T-cell (primary cell): Measurements from ENCODE around the gene TSR2. TPM values are rescaled to one million over a fixed set of nuclear protein-coding genes. Genes with fewer than 3 reads are reported as not detected.

ENCODE experiments used
- ATAC-seq, 4 experiments: fragments of 200-7000 bp in 3 of 4; fragments of 150-1000 bp in 1 of 4; cut with Tn5 transposase; replicated peaks in 1 of 4; 1 replicate in 3 of 4; 2 replicates in 1 of 4; pipeline ENCODE4 v1.10.0; 2021; ENCODE audit warnings: moderate library complexity in 3 of 4, mild to moderate bottlenecking in 2 of 4, moderate number of reproducible peaks in 1 of 4
- CTCF ChIA-PET, 2 donors: fragments of 300-600 bp; sonication (Branson Sonifier 250); formaldehyde crosslinking; loops; one replicate each; lab custom pipeline; 2022; ENCODE audit warnings: antibody characterized with exemption in 2 of 2; lab: Charles Lee
- POLR2A ChIA-PET, 2 donors: fragments of 300-600 bp; sonication (Branson Sonifier 250); formaldehyde crosslinking; loops; one replicate each; lab custom pipeline; 2022; ENCODE audit warnings: antibody characterized with exemption in 2 of 2; lab: Charles Lee
- DNase-seq, 35 experiments: peaks; one replicate each; pipeline versions ENCODE4 v3.0.0 to v3.0.0-alpha.2; 2013 to 2023
- H3K27ac ChIP-seq: one replicate; pipeline ENCODE4 v1.5.1; 2013; ENCODE audit warnings: low read length
- H3K27me3 ChIP-seq, 2 experiments: replicated peaks in 1 of 2; 1 replicate in 1 of 2; 2 replicates in 1 of 2; pipeline versions ENCODE4 v1.6.1 to v1.7.0; 2013; ENCODE audit warnings: low read length in 1 of 2, mixed read lengths in 1 of 2; ENCODE audit not compliant: control insufficient read depth in 2 of 2, insufficient read depth in 2 of 2; ENCODE audit errors: extremely low read depth in 1 of 2
- H3K36me3 ChIP-seq, 2 donors: 1 replicate in 1 of 2; 2 replicates in 1 of 2; pipeline versions ENCODE4 v1.6.1 to v1.7.0; 2013; ENCODE audit warnings: low read length in 1 of 2; ENCODE audit not compliant: control insufficient read depth in 2 of 2, insufficient read depth in 1 of 2; ENCODE audit errors: extremely low read depth in 1 of 2
- H3K4me1 ChIP-seq, 2 experiments: 1 replicate in 1 of 2; 2 replicates in 1 of 2; pipeline versions ENCODE4 v1.6.1 to v1.7.0; 2013; ENCODE audit warnings: low read length in 2 of 2, mixed read lengths in 1 of 2; ENCODE audit not compliant: insufficient read depth in 2 of 2, control insufficient read depth in 1 of 2; ENCODE audit errors: extremely low read depth in 1 of 2
- H3K4me3 ChIP-seq, 2 donors: 1 replicate in 1 of 2; 2 replicates in 1 of 2; pipeline versions ENCODE4 v1.5.1 to v1.7.0; 2013; ENCODE audit warnings: mild to moderate bottlenecking in 2 of 2, low read length in 1 of 2, moderate library complexity in 1 of 2; ENCODE audit not compliant: control insufficient read depth in 1 of 2; ENCODE audit errors: extremely low read depth in 1 of 2
- H3K9me3 ChIP-seq: 2 replicates; pipeline ENCODE4 v1.7.0; 2013
- H3K27ac Mint-ChIP-seq, 2 donors: one replicate each; pipeline ENCODE4 v1.8.0; 2020 to 2021; ENCODE audit warnings: mild to moderate bottlenecking in 2 of 2, mixed read lengths in 2 of 2
- H3K27me3 Mint-ChIP-seq, 2 donors: one replicate each; pipeline ENCODE4 v1.8.0; 2021 to 2022; ENCODE audit warnings: mixed read lengths in 2 of 2
- H3K36me3 Mint-ChIP-seq: one replicate; pipeline ENCODE4 v1.8.0; 2021; ENCODE audit warnings: mixed read lengths
- H3K4me1 Mint-ChIP-seq, 3 donors: one replicate each; pipeline ENCODE4 v1.8.0; 2020 to 2022; ENCODE audit warnings: mixed read lengths in 3 of 3, mild to moderate bottlenecking in 1 of 3
- H3K4me3 Mint-ChIP-seq, 3 donors: one replicate each; pipeline ENCODE4 v1.8.0; 2020 to 2022; ENCODE audit warnings: mild to moderate bottlenecking in 3 of 3, mixed read lengths in 3 of 3, moderate library complexity in 3 of 3
- H3K9me3 Mint-ChIP-seq, 3 donors: one replicate each; pipeline ENCODE4 v1.8.0; 2020 to 2022; ENCODE audit warnings: mixed read lengths in 3 of 3
- WGBS: methylation state at CpG from one replicate; pipeline ENCODE4 v1.1.5; 2013; ENCODE audit warnings: missing lambda C conversion rate; ENCODE audit not compliant: insufficient coverage; 5-methylcytosine and 5-hydroxymethylcytosine counted together
- total RNA-seq, 35 experiments: library from RNA in 6 of 35; stranded (reverse) in 6 of 35; fragments of 120-200 nt in 1 of 35; gene quantifications; one replicate each; pipeline versions ENCODE4 v1.2.1 to v1.2.4 and lab custom pipeline; 2013 to 2026

Gene TSR2
- total RNA-seq (10 to 100 TPM; 39.5 to 42.3 (median 39.7) TPM), total RNA-seq (lab: John Stamatoyannopoulos, UW) (45.2 to 82.3 (median 64.8) reads per million in 29 experiments)
- total RNA-seq (2013): 28.6 TPM

GRCh38 chrX:54439960-54440871 is at the start of gene TSR2:
Gene TSR2, plus strand, starts transcription at chrX:54440404. Its CDS starts 18 bp downstream, at chrX:54440422.
- Mint-ChIP-seq H3K27ac (peak within 1 kb of the TSS; percentile 82 to 84), H3K4me1 (peaks cover 23 to 37% (median 23%) of the 10 kb centered on the region in 3 donors), H3K27me3 (peaks cover 0 to 5% of the 10 kb centered on the region in 2 donors), H3K9me3 (no peaks in the 10 kb centered on the region), H3K36me3 (peaks cover 10% of the 10 kb centered on the region), H3K4me3 (peak within 1 kb of the TSS; percentile 90 to 97 (median 93))
- no peaks in the 10 kb centered on the region for H3K27me3 ChIP-seq
- POLR2A ChIA-PET: interaction anchor here in 1 of 2 donors (0.6 kb wide), 1 partner anchor 81 kb away, joined by 3 read pairs; no protein-coding TSS in a partner anchor
- H3K4me1 ChIP-seq: peaks cover 7 to 15% of the 10 kb centered on the region in 2 experiments
- no peaks in the 10 kb centered on the region for H3K9me3 ChIP-seq
- ATAC-seq (peak; percentile 97 to 99 (median 98)), DNase-seq (peak; percentile 43 to 85 (median 72))
- WGBS: 0% methylated on average over 13 of the region's 40 CpGs
- CTCF ChIA-PET: no interaction called here
- H3K27ac ChIP-seq: peak within 1 kb of the TSS; percentile 56
- peak within 1 kb of the TSS; percentile 84 to 93 for H3K4me3 ChIP-seq
- H3K36me3 ChIP-seq: peaks cover 0 to 9% of the 10 kb centered on the region in 2 donors

- H3K4me1 Mint-ChIP-seq: no peaks in the 10 kb centered on the region
- H3K27me3 ChIP-seq: no peaks in the 10 kb centered on the region
- ATAC-seq (no peak), DNase-seq (no peak)
- H3K27ac Mint-ChIP-seq: no peak overlapping the region
- no CpG with 5 or more reads among the region's 1 CpG for WGBS
- no peak overlapping the region for H3K4me3 ChIP-seq
- no peak overlapping the region for H3K27ac ChIP-seq
- ChIA-PET CTCF (interaction anchor here in 1 of 2 donors (0.7 kb wide), 1 partner anchor 390 kb away, joined by 5 read pairs; no protein-coding TSS in a partner anchor), POLR2A (no interaction called here)
- H3K27me3 Mint-ChIP-seq: peaks cover 3 to 10% of the 10 kb centered on the region in 2 donors
- no peaks in the 10 kb centered on the region for H3K9me3 ChIP-seq
- H3K36me3 Mint-ChIP-seq: no peaks in the 10 kb centered on the region
- H3K9me3 Mint-ChIP-seq: peaks cover 0 to 4% (median 0%) of the 10 kb centered on the region in 3 donors
- no peaks in the 10 kb centered on the region for H3K4me1 ChIP-seq
- H3K36me3 ChIP-seq: no peaks in the 10 kb centered on the region
- no peak overlapping the region for H3K4me3 Mint-ChIP-seq
Measured at GRCh38 chrX:54397113-54397512, 43.1 kb upstream of the TSR2 start.

- peaks cover 0 to 4% of the 10 kb centered on the region in 2 experiments for H3K4me1 ChIP-seq
- H3K9me3 ChIP-seq: no peaks in the 10 kb centered on the region
- ATAC-seq: no peak
- peaks cover 13 to 19% of the 10 kb centered on the region in 2 donors for H3K27me3 Mint-ChIP-seq
- peaks cover 8 to 13% (median 10%) of the 10 kb centered on the region in 3 donors for H3K4me1 Mint-ChIP-seq
- 75% methylated on average over 1 of the region's 2 CpGs for WGBS
- ChIA-PET CTCF (no interaction called here), POLR2A (no interaction called here)
- no peak overlapping the region for H3K27ac ChIP-seq
- no peak for DNase-seq
- H3K36me3 Mint-ChIP-seq: no peaks in the 10 kb centered on the region
- no peaks in the 10 kb centered on the region for H3K36me3 ChIP-seq
- H3K4me3 ChIP-seq: no peak overlapping the region
- H3K27ac Mint-ChIP-seq: no peak overlapping the region
- peaks cover 0 to 5% of the 10 kb centered on the region in 2 experiments for H3K27me3 ChIP-seq
- H3K4me3 Mint-ChIP-seq: no peak overlapping the region
- no peaks in the 10 kb centered on the region for H3K9me3 Mint-ChIP-seq
Measured at GRCh38 chrX:54407266-54407665, 32.9 kb upstream of the TSR2 start.

GRCh38 chrX:54411732-54412131 is 28.5 kb upstream of the TSR2 start:
- DNase-seq: no peak
- Mint-ChIP-seq H3K27ac (no peak overlapping the region), H3K4me1 (peaks cover 14 to 23% (median 19%) of the 10 kb centered on the region in 3 donors), H3K9me3 (no peaks in the 10 kb centered on the region), H3K36me3 (no peaks in the 10 kb centered on the region), H3K27me3 (peaks cover 8 to 22% of the 10 kb centered on the region in 2 donors), H3K4me3 (no peak overlapping the region)
- no peaks in the 10 kb centered on the region for H3K9me3 ChIP-seq
- H3K4me3 ChIP-seq: no peak overlapping the region
- H3K27me3 ChIP-seq: peaks cover 0 to 19% of the 10 kb centered on the region in 2 experiments
- WGBS: no CpG with 5 or more reads among the region's 1 CpG
- no peak overlapping the region for H3K27ac ChIP-seq
- ChIA-PET CTCF (no interaction called here), POLR2A (no interaction called here)
- H3K4me1 ChIP-seq: peaks cover 0 to 8% of the 10 kb centered on the region in 2 experiments
- no peaks in the 10 kb centered on the region for H3K36me3 ChIP-seq
- no peak for ATAC-seq

GRCh38 chrX:54413753-54414152 is 26.5 kb upstream of the TSR2 start:
- ChIA-PET POLR2A (no interaction called here), CTCF (interaction anchor here in 1 of 2 donors (0.7 kb wide), 1 partner anchor 704 kb away, joined by 5 read pairs; no protein-coding TSS in a partner anchor)
- H3K4me1 ChIP-seq: peaks cover 0 to 4% of the 10 kb centered on the region in 2 experiments
- H3K9me3 ChIP-seq: no peaks in the 10 kb centered on the region
- Mint-ChIP-seq H3K4me1 (peaks cover 10 to 19% (median 18%) of the 10 kb centered on the region in 3 donors), H3K27me3 (peaks cover 16 to 30% of the 10 kb centered on the region in 2 donors), H3K9me3 (no peaks in the 10 kb centered on the region), H3K36me3 (no peaks in the 10 kb centered on the region), H3K27ac (no peak overlapping the region), H3K4me3 (no peak overlapping the region)
- ATAC-seq (no peak), DNase-seq (peak in 1 of 35 experiments; percentile 2)
- no peak overlapping the region for H3K27ac ChIP-seq
- peaks cover 0 to 22% of the 10 kb centered on the region in 2 experiments for H3K27me3 ChIP-seq
- WGBS: 0% methylated on average over 2 of the region's 3 CpGs
- no peaks in the 10 kb centered on the region for H3K36me3 ChIP-seq
- H3K4me3 ChIP-seq: no peak overlapping the region
